ENCODE results near the gene TSC1. TPM values are rescaled to one million over a fixed set of nuclear protein-coding genes. Genes with fewer than 3 reads are reported as not detected.

Gene TSC1
- total RNA-seq, 1 experiment from 2014 or later: 53.5 TPM

GRCh38 chr9:132986640-132987620 lies 42.5 kb upstream of the TSC1 start:
- BruUV-seq (replicated peaks): no TSS peak
- POLR2A ChIA-PET: no interaction called here
- peaks cover 7% of the 10 kb centered on the region for H3K4me1 Mint-ChIP-seq (ENCODE audit: low read depth, unreplicated experiment)
- Histone ChIP-seq H3K4me1 (peaks cover 9% of the 10 kb centered on the region), H3K9me3 (no peaks in the 10 kb centered on the region), H3K27me3 (replicated peaks; ENCODE audit: control insufficient read depth, insufficient read depth, low read length) (no peaks in the 10 kb centered on the region), H3K4me3 (ENCODE audit: low read depth, low read length) (no peak overlapping the region), H3K36me3 (ENCODE audit: control insufficient read depth, insufficient read depth, low read length) (no peaks in the 10 kb centered on the region)
- TF ChIP-seq CTCF (IDR thresholded peaks at IDR 0.05; ENCODE audit: insufficient read depth in 1 of 2, low read depth in 1 of 2, low read length in 1 of 2, severe bottlenecking in 1 of 2, unreplicated experiment in 1 of 2): no peak
- H3K9me3 Mint-ChIP-seq (ENCODE audit: unreplicated experiment): no peaks in the 10 kb centered on the region
- no peak overlapping the region for H3K4me3 Mint-ChIP-seq (ENCODE audit: unreplicated experiment)
- CTCF ChIA-PET: no interaction called here
- intact Hi-C loops (cut with micrococcal nuclease; ENCODE audit: unreplicated experiment): no loop called here
- no peaks in the 10 kb centered on the region for H3K27me3 Mint-ChIP-seq (ENCODE audit: insufficient read depth, unreplicated experiment)
- no peak overlapping the region for H3K27ac Mint-ChIP-seq (ENCODE audit: unreplicated experiment)
- H3K36me3 Mint-ChIP-seq (ENCODE audit: insufficient read depth, unreplicated experiment): no peaks in the 10 kb centered on the region
- DNase-seq: no peak

DNA sequence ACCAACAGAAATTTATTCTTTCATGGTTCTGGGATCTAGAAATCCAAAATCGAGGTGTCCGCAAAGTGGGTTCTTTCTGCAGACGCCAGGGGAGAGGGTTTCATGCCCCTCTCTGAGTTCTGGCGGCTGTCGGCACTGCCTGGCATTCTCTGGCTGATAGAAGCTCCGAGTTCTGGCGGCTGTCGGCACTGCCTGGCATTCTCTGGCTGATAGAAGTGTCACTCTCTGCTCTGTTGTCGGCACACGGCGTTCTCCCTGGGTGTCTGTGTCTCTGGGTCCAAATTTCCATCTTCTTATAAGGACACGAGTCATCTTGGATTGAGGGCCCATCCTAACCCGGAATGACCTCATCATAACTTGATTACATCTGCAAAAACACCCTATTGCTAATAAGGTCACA lies 41.7 kb upstream of the TSC1 start:
- H3K27me3 Mint-ChIP-seq (ENCODE audit: insufficient read depth, unreplicated experiment): no peaks in the 10 kb centered on the region
- no peak overlapping the region for H3K27ac Mint-ChIP-seq (ENCODE audit: unreplicated experiment)
- no peaks in the 10 kb centered on the region for H3K27me3 ChIP-seq (replicated peaks; ENCODE audit: control insufficient read depth, insufficient read depth, low read length)
- no peak for TF ChIP-seq CTCF (IDR thresholded peaks at IDR 0.05; ENCODE audit: insufficient read depth in 1 of 2, low read depth in 1 of 2, low read length in 1 of 2, severe bottlenecking in 1 of 2, unreplicated experiment in 1 of 2)
- intact Hi-C loops (cut with micrococcal nuclease; ENCODE audit: unreplicated experiment): no loop called here
- no TSS peak for BruUV-seq (replicated peaks)
- peaks cover 7% of the 10 kb centered on the region for H3K4me1 Mint-ChIP-seq (ENCODE audit: low read depth, unreplicated experiment)
- ChIA-PET POLR2A (no interaction called here), CTCF (no interaction called here)
- DNase-seq: no peak
- no peaks in the 10 kb centered on the region for H3K36me3 Mint-ChIP-seq (ENCODE audit: insufficient read depth, unreplicated experiment)
- H3K36me3 ChIP-seq (ENCODE audit: control insufficient read depth, insufficient read depth, low read length): no peaks in the 10 kb centered on the region
- H3K9me3 Mint-ChIP-seq (ENCODE audit: unreplicated experiment): no peaks in the 10 kb centered on the region
- no peak overlapping the region for H3K4me3 Mint-ChIP-seq (ENCODE audit: unreplicated experiment)
- peaks cover 9% of the 10 kb centered on the region for H3K4me1 ChIP-seq
- no peak overlapping the region for H3K4me3 ChIP-seq (ENCODE audit: low read depth, low read length)
- no peaks in the 10 kb centered on the region for H3K9me3 ChIP-seq

DNA sequence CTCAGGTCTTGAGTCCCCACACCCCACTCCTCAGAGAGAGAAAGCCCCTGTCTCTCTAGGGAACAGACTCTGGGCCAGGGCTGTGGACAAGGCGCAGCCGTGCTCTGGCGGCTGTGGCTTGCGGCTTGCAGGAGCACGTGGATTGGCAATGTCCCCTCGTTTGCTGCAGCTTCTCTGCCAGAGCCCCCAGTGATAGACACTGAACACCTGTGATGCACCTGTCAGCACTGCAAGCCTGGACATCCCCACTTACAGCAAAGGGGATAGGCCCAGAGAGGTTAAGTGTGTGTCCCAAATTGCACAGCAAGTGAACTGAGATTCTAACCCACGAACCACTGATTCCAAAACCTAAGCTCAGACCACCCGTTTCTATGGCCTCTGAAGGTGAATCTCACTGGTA lies 41.1 kb upstream of the TSC1 start:
- H3K36me3 Mint-ChIP-seq (ENCODE audit: insufficient read depth, unreplicated experiment): no peaks in the 10 kb centered on the region
- TF ChIP-seq CTCF (IDR thresholded peaks at IDR 0.05; ENCODE audit: insufficient read depth in 1 of 2, low read depth in 1 of 2, low read length in 1 of 2, severe bottlenecking in 1 of 2, unreplicated experiment in 1 of 2): no peak
- no peak for DNase-seq
- CTCF ChIA-PET: no interaction called here
- H3K4me3 Mint-ChIP-seq (ENCODE audit: unreplicated experiment): no peak overlapping the region
- peaks cover 2% of the 10 kb centered on the region for H3K27me3 Mint-ChIP-seq (ENCODE audit: insufficient read depth, unreplicated experiment)
- Histone ChIP-seq H3K9me3 (no peaks in the 10 kb centered on the region), H3K4me1 (peaks cover 9% of the 10 kb centered on the region), H3K27me3 (replicated peaks; ENCODE audit: control insufficient read depth, insufficient read depth, low read length) (no peaks in the 10 kb centered on the region), H3K36me3 (ENCODE audit: control insufficient read depth, insufficient read depth, low read length) (no peaks in the 10 kb centered on the region), H3K4me3 (ENCODE audit: low read depth, low read length) (no peak overlapping the region)
- intact Hi-C loops (cut with micrococcal nuclease; ENCODE audit: unreplicated experiment): no loop called here
- POLR2A ChIA-PET: no interaction called here
- no peak overlapping the region for H3K27ac Mint-ChIP-seq (ENCODE audit: unreplicated experiment)
- H3K4me1 Mint-ChIP-seq (ENCODE audit: low read depth, unreplicated experiment): peaks cover 7% of the 10 kb centered on the region
- no TSS peak for BruUV-seq (replicated peaks)
- H3K9me3 Mint-ChIP-seq (ENCODE audit: unreplicated experiment): no peaks in the 10 kb centered on the region

Measured in Caco-2 (cell line).